Measurements from ENCODE around the gene GFPT2.
"Not testable (repeated sequence)": the region's sequence is repeated elsewhere in the genome, so short reads cannot be mapped to it uniquely, and the experiment has no call there.

The GFPT2 gene

DNA sequence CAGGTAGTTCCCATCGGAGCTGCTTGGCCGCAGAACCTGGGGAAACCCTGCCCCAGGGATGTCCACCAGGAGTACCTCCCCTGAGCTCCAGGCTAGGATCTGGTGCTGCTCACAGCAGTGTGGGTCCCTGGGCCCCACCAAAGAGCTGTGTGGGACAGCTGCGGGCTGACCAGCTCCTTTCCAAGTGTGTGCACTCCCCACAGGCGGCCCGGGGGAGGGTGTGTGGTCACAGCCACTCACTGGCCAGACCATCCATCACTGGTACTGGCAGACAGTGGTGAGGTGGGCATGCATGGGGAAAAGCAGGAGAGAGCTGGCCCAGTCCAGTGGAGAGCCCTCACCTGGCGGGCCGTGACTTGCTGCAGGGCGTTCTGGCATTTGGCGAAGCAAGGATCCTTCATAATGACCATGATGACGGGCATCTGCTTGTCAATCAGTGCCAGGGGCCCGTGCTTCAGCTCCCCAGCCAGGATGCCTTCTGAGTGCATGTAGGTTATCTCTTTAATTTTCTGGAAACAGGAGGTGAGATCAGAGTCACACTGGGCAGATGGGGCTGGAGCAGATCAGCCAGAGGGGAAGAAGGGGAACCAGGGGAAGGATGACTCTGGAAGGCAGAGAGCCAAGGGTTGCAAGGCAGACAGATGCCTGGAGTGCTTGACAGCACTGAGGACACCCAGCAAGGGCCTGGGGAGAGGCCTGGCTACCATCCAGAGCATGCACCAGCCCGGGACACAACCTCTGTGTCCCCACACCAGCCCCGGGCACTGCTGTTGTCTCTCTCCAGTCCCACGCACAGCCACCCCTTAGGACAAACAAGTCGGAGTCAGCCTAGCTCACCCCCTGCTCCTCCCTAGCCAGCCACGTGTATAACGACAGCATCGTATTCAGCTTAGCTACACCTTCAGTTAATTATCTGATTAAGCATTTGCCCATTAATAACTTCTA is 48.4 kb downstream of the GFPT2 start:
- no peak for DNase-seq (ENCODE audit: low read depth)

GRCh38 chr5:180304016-180304292 is 49.2 kb downstream of the GFPT2 start:
- no peak for DNase-seq (ENCODE audit: low read depth)

GRCh38 chr5:180303226-180304015 is 49.7 kb downstream of the GFPT2 start:
- DNase-seq (ENCODE audit: low read depth), result no peak

DNA sequence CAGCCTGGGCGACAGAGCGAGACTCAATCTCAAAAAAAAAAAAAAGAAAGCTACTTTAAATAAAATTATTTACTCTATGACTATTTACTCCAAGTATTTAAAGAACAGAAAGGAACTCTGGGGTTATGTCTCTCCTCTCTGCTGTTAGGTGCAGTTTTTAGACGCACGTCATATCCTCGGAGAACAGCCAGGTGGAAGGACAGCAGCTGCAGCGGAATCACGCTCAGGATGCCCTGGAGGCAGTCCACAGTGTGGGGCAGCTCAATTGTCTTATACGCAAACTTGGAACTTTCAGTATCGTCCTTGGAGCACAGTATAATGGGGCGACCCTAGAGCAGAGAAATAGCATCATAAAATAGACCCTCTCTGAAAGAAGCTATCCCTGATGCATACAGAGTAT is 50.9 kb downstream of the GFPT2 start:
- no peak for DNase-seq (ENCODE audit: low read depth)

DNA sequence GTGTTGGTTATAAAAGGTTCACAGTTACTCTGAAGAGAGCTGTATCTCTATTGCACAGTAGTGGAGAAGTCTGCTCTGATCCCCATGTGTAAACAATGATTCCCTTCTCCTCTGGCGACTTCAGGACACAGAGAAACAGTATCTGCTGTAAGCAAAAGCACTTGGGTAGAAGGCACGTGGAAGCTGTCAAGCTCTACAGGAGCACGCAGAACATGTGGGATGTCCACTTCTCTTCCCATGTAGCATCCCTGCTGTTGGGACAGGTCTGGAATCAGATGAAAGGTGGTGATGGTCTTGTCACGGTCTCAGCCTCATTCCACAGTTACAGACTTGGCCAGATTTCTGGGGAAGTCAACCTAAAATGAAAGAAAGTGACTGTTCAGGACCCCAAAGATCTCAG is 51.9 kb downstream of the GFPT2 start:
- DNase-seq (ENCODE audit: low read depth), result no peak

DNA sequence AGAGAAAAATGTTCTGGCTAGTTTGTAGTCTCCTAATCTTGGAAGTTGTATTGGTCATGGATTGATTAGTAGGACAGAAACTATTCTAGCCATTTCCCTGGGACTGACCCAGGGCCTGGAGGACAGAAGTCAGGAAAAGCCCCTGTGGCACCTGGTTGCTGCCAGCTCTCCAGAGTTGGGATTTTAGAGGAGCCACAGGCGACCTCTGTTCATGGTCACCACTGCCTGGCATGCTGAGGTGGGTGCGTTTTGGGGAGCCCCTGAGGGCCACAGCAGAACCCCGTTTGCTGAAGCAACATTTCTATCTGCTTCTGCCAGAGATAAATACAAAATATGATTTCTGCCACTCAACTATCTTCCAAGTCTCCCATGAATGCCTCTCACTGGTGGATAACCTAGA is 53.6 kb downstream of the GFPT2 start:
- DNase-seq (ENCODE audit: low read depth), result no peak

GRCh38 chr5:180299014-180299413 is 54.1 kb downstream of the GFPT2 start:
- not testable (repeated sequence) for DNase-seq (ENCODE audit: low read depth)

- DNase-seq (ENCODE audit: low read depth), result no peak
These were observed 55.4 kb downstream of the GFPT2 start for GRCh38 chr5:180297587-180298282.

- DNase-seq (ENCODE audit: low read depth), result no peak
These were observed 56.4 kb downstream of the GFPT2 start for GRCh38 chr5:180296771-180297170.

DNA sequence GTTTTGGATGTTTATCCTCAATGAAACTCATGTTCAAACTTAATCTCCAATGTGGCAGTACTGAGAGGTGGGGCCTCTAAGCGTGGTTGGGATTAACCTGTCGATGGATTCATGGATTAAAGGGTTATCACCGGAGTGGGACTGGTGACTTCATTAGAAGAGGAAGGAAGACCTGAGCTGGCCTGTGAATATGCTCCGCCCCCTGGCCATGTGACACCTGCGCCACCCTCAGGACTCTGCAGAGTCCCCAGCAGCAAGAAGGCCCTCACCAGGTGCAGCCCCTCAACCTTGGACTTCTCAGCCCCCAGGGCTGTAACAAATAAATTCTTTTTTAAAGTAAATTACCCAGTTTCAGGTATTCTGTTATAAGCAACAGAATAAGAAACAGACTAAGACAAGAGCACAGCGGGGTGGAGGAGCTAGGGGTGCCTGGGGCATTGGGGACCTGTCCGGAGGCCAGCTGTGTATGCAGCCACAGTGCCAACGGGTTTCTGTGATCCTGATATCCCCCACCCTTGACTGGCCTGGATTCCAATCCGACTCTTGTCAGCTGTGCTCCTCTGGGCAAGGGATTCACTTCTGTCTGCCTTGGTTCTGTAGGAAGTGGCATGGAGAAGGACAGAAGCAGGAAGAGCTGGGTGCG is 58.1 kb downstream of the GFPT2 start:
- no peak for DNase-seq (ENCODE audit: low read depth)

DNA sequence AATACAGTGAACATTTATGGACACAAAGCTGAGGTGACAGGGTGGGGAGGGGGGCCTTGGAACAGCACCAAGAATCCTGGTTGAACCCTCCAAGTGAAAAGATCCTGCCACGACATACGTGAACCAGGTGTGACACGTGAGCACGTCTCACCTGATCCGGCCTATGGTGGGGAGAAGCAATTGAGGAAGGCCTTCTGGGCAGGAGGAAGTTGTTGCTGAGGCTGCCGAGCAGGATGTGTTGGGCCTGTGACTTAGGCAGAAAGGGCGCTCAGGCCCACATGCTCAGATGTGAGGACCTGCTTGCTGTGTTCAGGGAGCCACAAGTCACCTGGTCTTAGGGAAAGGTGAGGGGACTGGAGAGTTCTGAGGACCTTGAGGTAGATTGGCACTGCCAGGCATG is 58.7 kb downstream of the GFPT2 start:
- no peak for DNase-seq (ENCODE audit: low read depth)

DNA sequence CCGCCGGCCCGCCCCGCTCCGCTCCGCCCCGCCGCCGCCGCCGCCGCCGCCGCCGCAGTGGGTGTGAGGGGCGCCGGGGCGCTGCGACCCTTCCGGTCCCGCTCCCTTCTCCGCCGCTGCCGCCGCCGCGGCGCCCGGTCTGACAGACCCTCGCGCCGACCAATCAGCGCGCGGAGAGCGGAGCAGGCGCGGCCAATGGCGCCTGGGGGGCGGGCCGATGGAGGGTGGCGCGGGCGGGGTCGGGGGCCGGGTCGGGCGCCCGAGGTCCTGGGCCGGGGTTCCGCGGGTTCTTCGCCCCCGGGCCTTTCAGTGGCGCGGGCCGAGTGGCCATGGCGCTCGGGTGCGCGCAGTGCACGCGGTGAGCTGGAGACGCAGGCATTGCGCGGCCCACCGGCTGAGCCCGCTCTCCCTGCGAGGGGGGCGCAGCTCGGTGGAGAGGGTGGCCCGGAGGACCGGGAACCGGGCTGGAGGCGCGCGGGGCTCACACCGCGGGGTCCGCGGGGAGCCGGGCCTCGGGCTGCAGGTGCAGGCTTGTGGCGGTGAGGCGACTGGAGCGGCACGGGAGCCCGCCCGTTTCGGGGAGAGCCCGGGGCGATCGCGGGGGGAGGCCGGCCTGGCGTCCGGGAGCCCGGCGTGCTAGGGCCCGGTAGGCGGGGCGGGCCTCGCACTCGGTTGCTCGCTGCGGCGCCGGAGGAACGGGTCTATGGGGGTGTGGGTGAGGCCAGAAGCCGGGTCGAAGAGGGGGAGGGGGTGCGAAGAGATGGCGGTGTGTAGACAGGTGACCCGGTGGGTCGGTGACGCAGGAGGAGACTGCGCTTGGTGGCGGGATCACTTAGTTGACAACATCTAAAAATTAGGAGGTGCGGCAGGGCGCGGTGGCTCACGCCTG is 60.9 kb downstream of the GFPT2 start, which contains the start of gene MAPK9:
TSS of gene MAPK9 (minus strand) at position 141 of the 889 bp plus-strand sequence. CDS start 11,522 bp downstream, outside the sequence.
- peak; percentile 77 for DNase-seq (ENCODE audit: low read depth)

DNA sequence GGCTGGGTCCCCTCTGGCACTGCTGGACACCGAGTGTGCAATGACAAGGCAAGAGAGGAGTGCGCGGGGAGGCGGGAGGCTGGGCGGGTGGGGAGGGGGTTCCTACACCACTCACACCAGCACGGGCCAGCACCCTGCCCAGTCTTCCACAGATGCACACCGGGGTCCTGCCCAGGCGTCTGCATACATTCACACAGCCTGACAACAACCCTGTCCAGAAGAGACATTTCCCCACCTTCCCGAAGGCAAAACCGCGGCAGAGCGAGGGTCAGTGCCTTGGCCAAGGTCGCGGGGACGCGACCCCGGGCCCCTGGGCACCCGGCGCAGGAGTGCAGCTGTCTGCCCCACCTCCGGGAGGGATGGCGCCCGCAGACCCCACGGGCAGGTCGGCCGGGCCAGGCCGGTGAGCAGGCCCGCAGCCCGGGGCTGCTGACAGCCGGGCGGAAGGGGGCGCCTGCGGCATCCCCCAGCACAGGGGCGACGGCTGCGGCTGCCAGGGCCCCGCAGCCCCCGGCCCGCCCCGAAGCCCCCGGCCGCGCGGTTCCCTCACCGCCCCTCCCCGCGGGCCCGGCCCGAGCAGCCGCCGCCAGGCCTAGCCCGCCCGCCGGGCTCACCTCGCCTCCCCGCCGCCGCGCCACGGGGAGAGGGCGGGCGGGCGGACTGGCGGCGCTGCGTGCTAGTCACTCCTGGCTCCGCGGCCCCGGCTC is 61.7 kb downstream of the GFPT2 start:
- DNase-seq (ENCODE audit: low read depth), result peak; percentile 15

GRCh38 chr5:180290568-180291233 is 62.4 kb downstream of the GFPT2 start:
- no peak for DNase-seq (ENCODE audit: low read depth)

DNA sequence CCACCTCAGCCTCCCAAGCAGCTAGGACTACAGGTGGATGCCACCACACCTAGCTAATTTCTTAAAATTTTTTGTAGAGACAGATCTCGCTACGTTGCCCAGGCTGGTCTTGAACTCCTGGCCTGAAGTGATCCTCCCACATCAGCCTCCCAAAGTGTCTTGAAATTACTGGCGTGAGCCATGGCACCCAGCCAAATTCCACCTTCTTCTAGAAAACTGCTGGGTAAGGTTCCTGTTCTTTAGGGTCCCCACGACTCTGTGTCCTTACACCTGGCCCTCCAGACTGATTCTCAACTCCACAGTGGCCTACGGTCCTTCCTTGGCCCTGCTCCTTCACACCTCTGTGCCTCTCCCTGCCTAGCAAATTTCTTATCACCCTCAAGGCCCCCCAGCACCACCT is 63.2 kb downstream of the GFPT2 start:
- DNase-seq (ENCODE audit: low read depth), result no peak

DNA sequence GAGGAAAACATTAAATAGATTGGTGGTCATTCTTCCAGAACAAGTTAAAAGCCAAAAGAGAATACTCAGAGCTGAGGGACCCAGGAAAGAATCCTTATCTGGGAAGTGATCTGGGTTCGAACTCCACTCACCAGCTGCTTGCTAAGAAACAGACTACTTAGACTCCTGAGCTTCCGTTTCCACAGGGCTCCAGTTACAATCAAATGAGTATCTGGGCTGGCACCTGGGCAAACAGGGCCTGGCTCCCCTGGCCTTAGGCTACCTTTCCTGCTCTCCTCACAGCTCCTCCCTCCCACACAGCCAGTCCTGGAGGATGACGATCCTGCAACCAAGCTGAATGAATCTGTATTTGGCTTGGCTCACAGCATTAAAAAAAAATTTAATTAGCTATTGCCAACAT is 63.7 kb downstream of the GFPT2 start:
- no peak for DNase-seq (ENCODE audit: low read depth)

GRCh38 chr5:180287868-180288267 is 65.3 kb downstream of the GFPT2 start:
- DNase-seq (ENCODE audit: low read depth), result no peak

DNA sequence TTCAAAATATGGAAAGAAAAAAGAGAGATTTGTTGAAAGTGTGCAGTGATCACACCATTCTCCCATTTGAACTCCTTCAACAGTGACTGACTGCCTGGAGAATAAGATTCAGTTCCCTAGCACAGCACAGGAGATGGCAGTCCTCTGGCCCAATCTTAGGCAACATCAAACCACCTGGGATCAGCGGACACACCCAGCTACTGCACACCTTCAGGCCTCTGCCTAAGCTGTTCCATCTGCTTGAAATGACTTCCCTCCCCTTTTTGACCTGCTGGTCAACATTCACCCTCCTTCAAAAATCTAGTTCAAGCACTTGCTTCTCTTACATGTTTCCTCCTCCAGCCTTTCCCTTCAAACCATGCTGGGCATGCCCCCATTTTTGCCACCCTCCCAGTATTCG is 65.7 kb downstream of the GFPT2 start:
- no peak for DNase-seq (ENCODE audit: low read depth)

DNA sequence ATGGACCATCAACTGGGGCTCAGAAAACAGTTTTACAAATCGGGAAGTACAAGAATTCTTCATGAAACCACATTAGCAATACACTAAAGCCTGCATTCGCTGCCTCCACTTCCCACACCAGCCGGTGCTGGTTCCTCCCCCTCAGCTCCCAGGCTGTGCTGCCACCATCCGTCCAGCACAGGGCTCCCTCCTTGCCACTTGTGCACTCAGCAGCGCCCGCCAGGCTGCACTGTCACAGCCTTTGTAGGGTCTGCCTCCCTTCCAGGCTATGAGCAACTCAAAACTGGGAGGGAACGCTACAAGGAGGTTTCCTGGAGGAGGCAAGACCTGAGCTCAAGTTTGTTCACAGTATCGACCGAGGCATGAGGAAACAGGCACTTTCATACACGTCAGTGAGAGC is 69.0 kb downstream of the GFPT2 start:
- DNase-seq (ENCODE audit: low read depth), result no peak

All from activated T-helper 9 cell treated with anti-CD3 and anti-CD28 coated beads, Interleukin-2, amount 50 U/mL, for 16 hours (primary cell).